HepG2 (cell line): Measurements from ENCODE around the gene ADAMTS13. TPM values are rescaled to one million over a fixed set of nuclear protein-coding genes. Genes with fewer than 3 reads are reported as not detected.

ENCODE experiments used
- PAWR ChIP-seq: sonication (generic); formaldehyde crosslinking; IDR thresholded peaks from 2 replicates; pipeline ENCODE4 v1.4.0; 2020; ENCODE audit warnings: missing genetic modification reagents, mild to moderate bottlenecking, borderline replicate concordance
- THRA ChIP-seq: sonication (generic); formaldehyde crosslinking; IDR thresholded peaks from 2 replicates; pipeline ENCODE4 v1.4.0; 2020; ENCODE audit warnings: missing genetic modification reagents, borderline replicate concordance
- THYN1 ChIP-seq: sonication (generic); formaldehyde crosslinking; IDR thresholded peaks from 2 replicates; pipeline ENCODE4 v1.8.1; 2023; ENCODE audit warnings: low read depth, mild to moderate bottlenecking, moderate library complexity, missing genetic modification reagents, borderline replicate concordance
- TMF1 ChIP-seq: sonication (generic); formaldehyde crosslinking; IDR thresholded peaks from 2 replicates; pipeline ENCODE4 v1.8.1; 2022; ENCODE audit warnings: low read depth, missing genetic modification reagents
- polyA plus RNA-seq, 8 experiments: library from polyadenylated mRNA; depleted of rRNA in 3 of 8; stranded (reverse) in 7 of 8; unstranded in 1 of 8; fragments of >200 nt; fragmentation: Illumina TruSeq in 4 of 8; extraction: Trizol in 4 of 8; gene quantifications; 2 replicates each; pipeline versions ENCODE4 v1.2.1 to v1.2.3, GENCODE V29; 2011 to 2016; ENCODE audit warnings: low read depth in 4 of 8, missing spikeins in 1 of 8, mixed read lengths in 1 of 8; ENCODE audit not compliant: insufficient read depth in 1 of 8
- total RNA-seq, 5 experiments: library from RNA; depleted of rRNA; stranded (reverse); fragments of >200 nt; fragmentation: Illumina TruSeq; extraction: Trizol; gene quantifications; 2 replicates each; pipeline ENCODE4 v1.2.3, GENCODE V29; 2016; ENCODE audit warnings: low read depth in 1 of 5
- TF ChIP-seq, protein P1 (sequence below): sonication (generic); formaldehyde crosslinking; IDR thresholded peaks from 2 replicates; pipeline ENCODE4 v1.4.0; 2020; ENCODE audit warnings: missing genetic modification reagents
- TF ChIP-seq, protein P2 (sequence below): sonication (generic); formaldehyde crosslinking; IDR thresholded peaks from 2 replicates; pipeline ENCODE4 v1.5.1; 2020; ENCODE audit warnings: missing genetic modification reagents, mild to moderate bottlenecking, borderline replicate concordance
- TF ChIP-seq, protein P3 (sequence below): sonication (generic); formaldehyde crosslinking; IDR thresholded peaks from 2 replicates; pipeline ENCODE4; 2020; ENCODE audit warnings: missing genetic modification reagents, mild to moderate bottlenecking, borderline replicate concordance

The ADAMTS13 gene
- total and polyA plus RNA-seq, 2 of the 13 experiments (the other 11 are each of a cell fraction or from before 2014, with no cell fraction given): 0.91 to 4.5 TPM

GRCh38 chr9:133458643-133459312 is 36.6 kb downstream of the ADAMTS13 start (continued):
- TF ChIP-seq, protein P1, sequence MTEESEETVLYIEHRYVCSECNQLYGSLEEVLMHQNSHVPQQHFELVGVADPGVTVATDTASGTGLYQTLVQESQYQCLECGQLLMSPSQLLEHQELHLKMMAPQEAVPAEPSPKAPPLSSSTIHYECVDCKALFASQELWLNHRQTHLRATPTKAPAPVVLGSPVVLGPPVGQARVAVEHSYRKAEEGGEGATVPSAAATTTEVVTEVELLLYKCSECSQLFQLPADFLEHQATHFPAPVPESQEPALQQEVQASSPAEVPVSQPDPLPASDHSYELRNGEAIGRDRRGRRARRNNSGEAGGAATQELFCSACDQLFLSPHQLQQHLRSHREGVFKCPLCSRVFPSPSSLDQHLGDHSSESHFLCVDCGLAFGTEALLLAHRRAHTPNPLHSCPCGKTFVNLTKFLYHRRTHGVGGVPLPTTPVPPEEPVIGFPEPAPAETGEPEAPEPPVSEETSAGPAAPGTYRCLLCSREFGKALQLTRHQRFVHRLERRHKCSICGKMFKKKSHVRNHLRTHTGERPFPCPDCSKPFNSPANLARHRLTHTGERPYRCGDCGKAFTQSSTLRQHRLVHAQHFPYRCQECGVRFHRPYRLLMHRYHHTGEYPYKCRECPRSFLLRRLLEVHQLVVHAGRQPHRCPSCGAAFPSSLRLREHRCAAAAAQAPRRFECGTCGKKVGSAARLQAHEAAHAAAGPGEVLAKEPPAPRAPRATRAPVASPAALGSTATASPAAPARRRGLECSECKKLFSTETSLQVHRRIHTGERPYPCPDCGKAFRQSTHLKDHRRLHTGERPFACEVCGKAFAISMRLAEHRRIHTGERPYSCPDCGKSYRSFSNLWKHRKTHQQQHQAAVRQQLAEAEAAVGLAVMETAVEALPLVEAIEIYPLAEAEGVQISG (CRISPR knock-in tag): no peak
- TF ChIP-seq PAWR (CRISPR knock-in tag) (no peak), TMF1 (no peak), THRA (CRISPR knock-in tag) (no peak), THYN1 (CRISPR knock-in tag) (no peak)
- TF ChIP-seq, protein P2, sequence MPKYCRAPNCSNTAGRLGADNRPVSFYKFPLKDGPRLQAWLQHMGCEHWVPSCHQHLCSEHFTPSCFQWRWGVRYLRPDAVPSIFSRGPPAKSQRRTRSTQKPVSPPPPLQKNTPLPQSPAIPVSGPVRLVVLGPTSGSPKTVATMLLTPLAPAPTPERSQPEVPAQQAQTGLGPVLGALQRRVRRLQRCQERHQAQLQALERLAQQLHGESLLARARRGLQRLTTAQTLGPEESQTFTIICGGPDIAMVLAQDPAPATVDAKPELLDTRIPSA (CRISPR knock-in tag): no peak
- TF ChIP-seq, protein P3, sequence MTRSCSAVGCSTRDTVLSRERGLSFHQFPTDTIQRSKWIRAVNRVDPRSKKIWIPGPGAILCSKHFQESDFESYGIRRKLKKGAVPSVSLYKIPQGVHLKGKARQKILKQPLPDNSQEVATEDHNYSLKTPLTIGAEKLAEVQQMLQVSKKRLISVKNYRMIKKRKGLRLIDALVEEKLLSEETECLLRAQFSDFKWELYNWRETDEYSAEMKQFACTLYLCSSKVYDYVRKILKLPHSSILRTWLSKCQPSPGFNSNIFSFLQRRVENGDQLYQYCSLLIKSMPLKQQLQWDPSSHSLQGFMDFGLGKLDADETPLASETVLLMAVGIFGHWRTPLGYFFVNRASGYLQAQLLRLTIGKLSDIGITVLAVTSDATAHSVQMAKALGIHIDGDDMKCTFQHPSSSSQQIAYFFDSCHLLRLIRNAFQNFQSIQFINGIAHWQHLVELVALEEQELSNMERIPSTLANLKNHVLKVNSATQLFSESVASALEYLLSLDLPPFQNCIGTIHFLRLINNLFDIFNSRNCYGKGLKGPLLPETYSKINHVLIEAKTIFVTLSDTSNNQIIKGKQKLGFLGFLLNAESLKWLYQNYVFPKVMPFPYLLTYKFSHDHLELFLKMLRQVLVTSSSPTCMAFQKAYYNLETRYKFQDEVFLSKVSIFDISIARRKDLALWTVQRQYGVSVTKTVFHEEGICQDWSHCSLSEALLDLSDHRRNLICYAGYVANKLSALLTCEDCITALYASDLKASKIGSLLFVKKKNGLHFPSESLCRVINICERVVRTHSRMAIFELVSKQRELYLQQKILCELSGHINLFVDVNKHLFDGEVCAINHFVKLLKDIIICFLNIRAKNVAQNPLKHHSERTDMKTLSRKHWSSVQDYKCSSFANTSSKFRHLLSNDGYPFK (CRISPR knock-in tag): no peak; the same call in 1 of the 2 replicates
